GM12872 (cell line): ENCODE measurements around the gene CCDC9.

Experiments used
- TF ChIP-seq, protein P1 (sequence below): IDR thresholded peaks from 3 replicates; pipeline ENCODE4 v1.5.1; 2011; ENCODE audit warnings: low read depth, mild to moderate bottlenecking, low read length, moderate library complexity; ENCODE audit not compliant: insufficient read depth

CCDC9 gene

DNA sequence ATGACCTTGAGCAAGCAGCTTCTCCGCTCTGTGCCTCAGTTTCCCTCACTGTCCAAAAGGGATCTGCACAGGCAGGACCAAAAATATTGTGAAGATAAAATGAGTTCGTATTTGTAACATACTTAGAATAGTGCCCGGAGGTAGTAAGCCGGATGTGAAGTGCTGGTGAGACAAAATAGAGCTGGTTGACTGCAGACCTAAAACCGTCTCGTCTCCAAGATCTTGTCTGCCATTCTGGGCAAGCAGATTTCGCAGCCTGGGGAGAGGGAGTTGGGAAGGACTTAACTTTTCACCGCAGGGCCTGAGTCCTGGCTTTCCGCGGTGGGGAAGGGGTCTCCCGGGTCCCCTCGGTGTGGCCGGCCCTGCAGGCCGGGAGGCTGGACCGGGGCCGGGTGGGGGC is 17.2 kb upstream of the CCDC9 start:
- TF ChIP-seq, protein P1, sequence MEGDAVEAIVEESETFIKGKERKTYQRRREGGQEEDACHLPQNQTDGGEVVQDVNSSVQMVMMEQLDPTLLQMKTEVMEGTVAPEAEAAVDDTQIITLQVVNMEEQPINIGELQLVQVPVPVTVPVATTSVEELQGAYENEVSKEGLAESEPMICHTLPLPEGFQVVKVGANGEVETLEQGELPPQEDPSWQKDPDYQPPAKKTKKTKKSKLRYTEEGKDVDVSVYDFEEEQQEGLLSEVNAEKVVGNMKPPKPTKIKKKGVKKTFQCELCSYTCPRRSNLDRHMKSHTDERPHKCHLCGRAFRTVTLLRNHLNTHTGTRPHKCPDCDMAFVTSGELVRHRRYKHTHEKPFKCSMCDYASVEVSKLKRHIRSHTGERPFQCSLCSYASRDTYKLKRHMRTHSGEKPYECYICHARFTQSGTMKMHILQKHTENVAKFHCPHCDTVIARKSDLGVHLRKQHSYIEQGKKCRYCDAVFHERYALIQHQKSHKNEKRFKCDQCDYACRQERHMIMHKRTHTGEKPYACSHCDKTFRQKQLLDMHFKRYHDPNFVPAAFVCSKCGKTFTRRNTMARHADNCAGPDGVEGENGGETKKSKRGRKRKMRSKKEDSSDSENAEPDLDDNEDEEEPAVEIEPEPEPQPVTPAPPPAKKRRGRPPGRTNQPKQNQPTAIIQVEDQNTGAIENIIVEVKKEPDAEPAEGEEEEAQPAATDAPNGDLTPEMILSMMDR = no peak

DNA sequence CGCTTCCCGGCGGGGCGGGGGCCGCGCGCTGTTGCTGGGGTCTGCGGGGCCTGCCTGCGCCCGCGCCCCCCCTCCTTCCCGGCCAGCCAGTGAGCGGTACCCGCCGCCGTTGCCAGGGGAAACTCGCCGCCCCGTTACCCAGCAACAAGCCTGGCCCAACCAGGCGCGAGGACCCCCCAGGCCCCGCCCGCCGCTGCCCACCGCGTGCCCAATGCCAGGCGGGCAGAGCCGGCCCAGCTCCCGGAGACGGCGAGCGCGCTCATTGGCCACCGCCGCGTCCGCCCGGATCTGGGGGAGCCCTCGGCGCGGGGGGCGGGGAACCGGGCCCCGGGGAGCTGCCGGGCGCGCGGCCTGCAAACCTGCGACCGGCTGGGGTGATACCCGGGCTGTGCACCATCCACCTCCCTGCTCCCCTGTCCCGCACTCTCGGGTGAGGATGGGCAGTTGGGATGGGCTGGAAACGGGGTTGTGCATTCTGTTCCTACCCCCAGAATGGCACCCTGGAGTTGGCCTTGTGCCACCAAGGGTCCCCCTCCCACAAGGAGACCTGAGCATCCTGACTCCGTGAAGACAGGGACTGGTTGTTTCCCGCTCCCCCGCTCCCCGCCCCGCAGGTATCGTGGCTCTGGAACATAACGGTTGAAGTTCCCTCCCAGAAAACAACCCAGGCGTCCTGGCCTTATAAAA is 16.6 kb upstream of the CCDC9 start:
- TF ChIP-seq, protein P1 = no peak

DNA sequence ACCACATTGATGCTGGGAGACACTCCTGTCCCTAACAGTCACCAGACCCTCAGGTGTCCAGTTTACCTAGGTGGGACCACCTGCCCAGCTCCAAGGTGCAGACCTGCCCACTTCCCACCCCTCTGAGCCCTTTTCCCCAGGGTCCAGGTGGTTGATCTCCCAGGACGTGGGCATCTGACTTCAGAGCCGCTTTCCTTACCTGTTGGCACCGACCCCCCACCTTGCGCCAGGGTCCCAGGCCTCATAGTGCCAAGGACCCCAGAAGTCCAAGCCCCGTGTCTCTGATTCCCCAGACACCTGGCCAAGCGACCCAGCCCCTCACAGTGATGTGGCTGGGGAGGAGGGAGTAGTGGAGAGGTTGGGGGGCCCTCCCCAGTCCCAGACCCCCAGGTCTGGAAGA is 15.8 kb upstream of the CCDC9 start:
- TF ChIP-seq, protein P1 = no peak

DNA sequence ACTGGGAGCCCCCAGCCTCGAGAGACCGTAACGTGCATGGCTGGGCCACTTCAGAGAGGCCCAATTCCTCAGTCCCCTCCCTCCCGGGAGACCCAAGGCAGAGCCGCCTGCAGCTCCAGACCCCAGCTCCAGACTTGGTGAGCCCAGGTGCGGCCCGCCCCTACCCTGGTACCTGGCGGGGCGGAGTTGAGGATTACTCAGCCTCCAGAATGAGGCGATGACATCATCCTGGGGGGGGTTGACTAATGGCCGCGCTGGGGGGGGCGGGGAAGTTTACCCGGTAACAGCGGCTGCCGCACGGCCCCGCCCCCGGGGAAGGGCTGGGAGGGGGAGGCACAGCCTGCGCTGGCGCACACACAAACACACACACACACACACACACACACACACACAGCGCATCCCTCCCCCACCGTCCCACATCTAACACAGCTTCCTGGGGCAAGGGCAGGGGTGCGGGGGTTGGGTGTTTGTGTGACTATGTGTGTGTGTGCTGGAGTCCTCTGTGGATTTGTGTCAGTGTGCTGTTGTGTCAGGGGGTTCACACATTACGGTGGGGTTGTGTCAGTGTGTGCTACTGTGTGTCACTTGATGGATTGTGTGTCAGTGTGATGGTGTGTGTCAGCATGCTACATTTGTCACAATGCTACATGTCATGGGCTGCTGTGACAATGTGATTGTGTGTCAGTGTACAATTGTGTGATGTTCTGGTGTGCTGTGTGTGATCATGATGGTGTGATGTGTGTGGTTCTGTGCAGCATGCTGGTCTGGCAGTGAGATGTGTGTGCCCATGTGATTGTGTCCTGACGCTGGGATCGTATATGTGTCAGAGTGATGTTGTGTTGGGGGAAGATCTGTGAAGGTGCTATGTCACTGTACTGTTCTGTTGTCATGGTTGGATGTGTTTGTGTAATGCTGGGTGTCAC is 15.1 kb upstream of the CCDC9 start:
- TF ChIP-seq, protein P1 = no peak

DNA sequence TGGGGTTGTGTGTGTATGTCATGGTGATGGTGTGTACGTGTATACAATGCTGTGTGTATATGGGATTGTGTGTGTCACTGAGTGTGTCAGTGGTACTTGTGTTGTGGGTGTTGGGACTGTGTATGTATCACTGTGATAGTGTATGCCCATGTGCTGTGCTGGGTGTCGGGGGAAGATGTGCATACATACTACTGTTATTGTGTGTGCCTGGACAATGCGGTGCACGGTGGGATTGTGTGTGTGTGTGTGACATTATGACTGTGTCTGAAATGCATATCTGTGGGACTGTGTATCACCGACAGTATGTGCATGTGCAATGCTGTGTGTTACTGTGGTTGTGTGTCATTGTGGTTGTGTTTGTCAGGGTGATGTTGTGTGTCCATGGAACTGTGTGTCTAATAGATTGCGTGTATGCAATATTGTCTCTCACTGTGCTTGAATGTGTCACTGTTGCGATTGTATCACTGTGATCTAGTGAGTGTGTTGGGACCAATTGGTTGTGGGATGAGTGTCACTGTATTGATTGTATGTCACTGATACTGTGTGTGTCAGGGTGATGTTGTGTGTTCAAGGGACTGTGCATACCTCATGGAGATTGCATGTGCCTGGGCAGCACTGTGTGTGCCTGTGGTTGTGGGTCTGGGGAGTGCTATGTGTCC is 14.3 kb upstream of the CCDC9 start:
- TF ChIP-seq, protein P1 = no peak

DNA sequence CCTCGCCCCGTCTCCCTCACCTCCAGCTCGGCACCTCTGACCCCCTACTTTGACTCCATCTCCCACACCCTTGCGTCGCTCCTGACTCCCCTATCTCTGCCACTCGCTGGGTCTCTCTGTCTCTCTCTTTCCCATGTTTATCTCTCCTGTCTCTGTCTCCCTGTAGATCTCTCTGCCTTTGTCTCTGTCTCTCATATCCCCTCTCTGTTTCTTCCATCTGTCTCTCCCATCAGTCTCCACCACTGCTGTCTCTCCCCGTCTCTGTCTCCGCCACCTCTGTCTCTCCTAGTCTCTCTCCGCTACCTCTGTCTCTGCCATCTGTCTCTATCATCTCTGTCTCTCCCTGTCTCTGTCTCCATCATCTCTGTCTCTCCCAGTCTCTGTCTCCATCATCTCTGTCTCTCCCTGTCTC is 13.0 kb upstream of the CCDC9 start:
- TF ChIP-seq, protein P1 = no peak

DNA sequence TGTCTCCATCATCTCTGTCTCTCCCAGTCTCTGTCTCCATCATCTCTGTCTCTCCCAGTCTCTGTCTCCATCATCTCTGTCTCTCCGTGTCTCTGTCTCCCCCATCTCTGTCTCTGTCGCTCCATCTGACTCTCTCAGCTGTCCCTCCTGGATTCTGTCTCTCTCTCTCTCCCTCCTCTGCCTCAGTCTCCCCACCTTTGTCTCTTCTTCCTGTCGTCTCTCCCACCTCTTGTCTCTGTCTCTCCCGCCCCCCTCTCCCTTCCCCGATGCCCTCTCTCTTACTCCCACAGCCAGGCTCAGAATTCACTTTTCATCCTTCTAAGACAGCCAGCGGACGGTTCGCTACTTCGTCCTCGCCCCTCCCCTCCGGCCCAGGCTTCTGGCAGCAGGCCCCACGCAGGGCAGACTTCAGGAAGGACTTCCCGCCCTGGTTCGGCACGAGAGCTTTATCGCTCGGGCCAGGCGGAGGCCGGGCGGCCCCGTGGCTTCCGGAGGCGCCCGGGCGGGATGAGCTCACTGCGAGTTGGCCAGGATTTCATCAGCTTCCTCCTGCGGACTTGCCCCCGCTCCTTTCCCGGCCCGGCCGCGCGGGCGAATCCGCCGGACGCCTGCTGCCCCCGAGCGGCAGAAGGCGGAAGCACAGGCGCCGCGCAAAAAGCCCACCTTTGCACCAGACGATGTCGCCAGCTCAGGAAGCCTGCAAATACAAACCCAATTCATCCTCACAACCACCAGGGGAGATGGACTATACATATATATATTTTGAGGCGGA is 12.4 kb upstream of the CCDC9 start:
- TF ChIP-seq, protein P1 = peak; percentile 92
